Thyroid gland (tissue), 4 donors: ENCODE results near the gene ZNF611.
A peak's percentile ranks its signal among the peaks of the same experiment; 100 is the strongest.

ENCODE experiments used
- POLR2A ChIP-seq, 2 donors: fragments of 450-650 bp; IDR thresholded peaks; one replicate each; pipeline ENCODE4 v1.6.1; 2017; ENCODE audit warnings: antibody characterized with exemption in 2 of 2, mild to moderate bottlenecking in 2 of 2, moderate library complexity in 1 of 2
- TF ChIP-seq, protein P1 (sequence below), 6 experiments: fragments of 200-600 bp in 3 of 6; fragments of 450-650 bp in 3 of 6; sonication (generic) in 3 of 6; IDR thresholded peaks; one replicate each; pipeline ENCODE4 v1.5.1; 2016 to 2019; ENCODE audit warnings: antibody characterized with exemption in 6 of 6, mild to moderate bottlenecking in 2 of 6, inconsistent platforms in 1 of 6, moderate library complexity in 1 of 6

DNA sequence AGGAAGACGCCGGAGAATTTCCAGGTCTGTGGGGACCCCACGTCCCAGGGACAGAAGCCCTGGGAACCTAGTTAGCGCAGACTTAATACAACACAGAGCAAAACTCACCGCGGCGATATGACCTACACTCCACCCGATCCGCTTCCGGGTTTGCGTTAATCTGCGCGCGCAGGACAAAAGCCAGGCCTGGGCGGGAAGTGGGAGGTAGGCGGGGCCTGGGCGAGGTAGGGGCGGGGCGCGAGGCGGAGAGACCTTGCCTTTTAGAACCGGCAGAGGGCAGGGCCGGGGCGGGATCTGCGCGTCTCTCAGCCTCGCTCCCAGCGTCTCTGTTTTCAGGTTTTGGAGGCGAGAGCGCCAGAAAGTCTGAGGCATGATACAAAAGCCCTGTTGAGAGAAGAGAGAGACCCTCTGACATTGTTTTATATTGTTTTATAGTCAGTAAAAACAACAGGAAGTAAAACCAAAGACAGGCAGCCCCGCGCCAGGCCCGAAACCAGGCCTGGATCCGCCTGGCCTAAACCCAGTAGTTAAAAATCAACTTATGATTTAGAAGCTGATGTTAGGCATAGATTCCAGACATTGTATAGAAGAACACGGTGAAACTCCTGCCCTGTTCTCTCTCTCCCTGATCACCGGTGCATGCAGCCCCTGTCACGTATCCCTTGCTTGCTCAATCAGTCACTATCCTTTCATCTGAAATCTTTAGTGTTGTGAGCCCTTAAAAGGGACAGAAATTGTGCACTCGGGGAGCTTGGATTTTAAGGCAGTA, at the start of gene ZNF611:
- TF ChIP-seq, protein P1, sequence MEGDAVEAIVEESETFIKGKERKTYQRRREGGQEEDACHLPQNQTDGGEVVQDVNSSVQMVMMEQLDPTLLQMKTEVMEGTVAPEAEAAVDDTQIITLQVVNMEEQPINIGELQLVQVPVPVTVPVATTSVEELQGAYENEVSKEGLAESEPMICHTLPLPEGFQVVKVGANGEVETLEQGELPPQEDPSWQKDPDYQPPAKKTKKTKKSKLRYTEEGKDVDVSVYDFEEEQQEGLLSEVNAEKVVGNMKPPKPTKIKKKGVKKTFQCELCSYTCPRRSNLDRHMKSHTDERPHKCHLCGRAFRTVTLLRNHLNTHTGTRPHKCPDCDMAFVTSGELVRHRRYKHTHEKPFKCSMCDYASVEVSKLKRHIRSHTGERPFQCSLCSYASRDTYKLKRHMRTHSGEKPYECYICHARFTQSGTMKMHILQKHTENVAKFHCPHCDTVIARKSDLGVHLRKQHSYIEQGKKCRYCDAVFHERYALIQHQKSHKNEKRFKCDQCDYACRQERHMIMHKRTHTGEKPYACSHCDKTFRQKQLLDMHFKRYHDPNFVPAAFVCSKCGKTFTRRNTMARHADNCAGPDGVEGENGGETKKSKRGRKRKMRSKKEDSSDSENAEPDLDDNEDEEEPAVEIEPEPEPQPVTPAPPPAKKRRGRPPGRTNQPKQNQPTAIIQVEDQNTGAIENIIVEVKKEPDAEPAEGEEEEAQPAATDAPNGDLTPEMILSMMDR (IDR thresholded peaks at IDR 0.05): peak; percentile 35 to 79 (median 50)
- TF ChIP-seq POLR2A (IDR thresholded peaks at IDR 0.05): peak in 1 of 2 donors; percentile 91
